ENCODE results near the gene PNMA3.

- no peak for TF ChIP-seq CTCF (IDR thresholded peaks at IDR 0.05; ENCODE audit: extremely low read depth in 1 of 2, insufficient read depth in 1 of 2, low read depth in 1 of 2, low read length in 2 of 2)
- no peak for TF ChIP-seq POLR2A (IDR thresholded peaks at IDR 0.05; ENCODE audit: low read depth, low read length)
- TF ChIP-seq GATA2 (IDR thresholded peaks at IDR 0.05; ENCODE audit: insufficient read depth, insufficient read length, low read depth, low read length) = no peak
- TF ChIP-seq MAX (IDR thresholded peaks at IDR 0.05; ENCODE audit: insufficient read depth, insufficient read length) = no peak
- TF ChIP-seq POLR2AphosphoS5 (IDR thresholded peaks at IDR 0.05; ENCODE audit: insufficient read depth, low read depth, low read length) = no peak
- no peak for TF ChIP-seq EZH2 (IDR thresholded peaks at IDR 0.05; ENCODE audit: borderline replicate concordance, low read depth, low read length, severe bottlenecking)
These were observed 1.0 kb downstream of the PNMA3 start for GRCh38 chrX:153057281-153057680.

Data from endothelial cell of umbilical vein (primary cell).